Vagina (tissue), 2 donors: ENCODE data around the gene TOMM40.

Experiments used
- POLR2A ChIP-seq, 2 donors: fragments of 450-650 bp; IDR thresholded peaks; one replicate each; pipeline ENCODE4 v1.6.1; 2017; ENCODE audit warnings: antibody characterized with exemption in 2 of 2, mild to moderate bottlenecking in 2 of 2, moderate library complexity in 2 of 2
- TF ChIP-seq, protein P1 (sequence below), 3 experiments: fragments of 450-650 bp in 2 of 3; fragments of 200-600 bp in 1 of 3; sonication (generic) in 1 of 3; IDR thresholded peaks; one replicate each; pipeline ENCODE4 v1.5.1; 2017 to 2019; ENCODE audit warnings: antibody characterized with exemption in 3 of 3, mild to moderate bottlenecking in 2 of 3, moderate library complexity in 2 of 3

DNA sequence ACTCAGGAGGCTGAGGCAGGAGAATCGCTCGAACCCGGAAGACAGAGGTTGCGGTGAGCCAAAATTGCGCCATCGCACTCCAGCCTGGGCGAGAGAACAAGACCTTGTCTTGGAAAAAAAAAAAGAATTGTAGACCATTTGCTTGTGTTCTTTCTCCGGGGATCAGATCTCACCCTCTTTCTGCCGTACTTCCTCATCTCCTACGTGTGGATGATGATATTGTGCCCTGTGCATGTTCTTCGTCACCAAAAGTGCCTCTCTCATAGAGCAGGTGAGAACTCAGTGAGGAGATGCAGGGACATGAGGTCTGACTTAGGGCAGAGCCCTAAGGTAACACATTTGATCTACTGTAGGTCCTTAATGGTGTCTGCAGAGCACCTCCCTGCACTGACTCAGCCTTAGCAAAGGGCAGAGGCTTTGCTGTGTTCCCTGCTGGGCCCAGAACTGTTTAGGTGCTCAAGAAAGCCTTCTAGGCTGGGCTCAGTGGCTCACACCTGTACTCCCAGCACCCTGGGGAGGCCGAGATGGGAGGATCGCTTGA, 56.1 kb downstream of the TOMM40 start:
- TF ChIP-seq, protein P1, sequence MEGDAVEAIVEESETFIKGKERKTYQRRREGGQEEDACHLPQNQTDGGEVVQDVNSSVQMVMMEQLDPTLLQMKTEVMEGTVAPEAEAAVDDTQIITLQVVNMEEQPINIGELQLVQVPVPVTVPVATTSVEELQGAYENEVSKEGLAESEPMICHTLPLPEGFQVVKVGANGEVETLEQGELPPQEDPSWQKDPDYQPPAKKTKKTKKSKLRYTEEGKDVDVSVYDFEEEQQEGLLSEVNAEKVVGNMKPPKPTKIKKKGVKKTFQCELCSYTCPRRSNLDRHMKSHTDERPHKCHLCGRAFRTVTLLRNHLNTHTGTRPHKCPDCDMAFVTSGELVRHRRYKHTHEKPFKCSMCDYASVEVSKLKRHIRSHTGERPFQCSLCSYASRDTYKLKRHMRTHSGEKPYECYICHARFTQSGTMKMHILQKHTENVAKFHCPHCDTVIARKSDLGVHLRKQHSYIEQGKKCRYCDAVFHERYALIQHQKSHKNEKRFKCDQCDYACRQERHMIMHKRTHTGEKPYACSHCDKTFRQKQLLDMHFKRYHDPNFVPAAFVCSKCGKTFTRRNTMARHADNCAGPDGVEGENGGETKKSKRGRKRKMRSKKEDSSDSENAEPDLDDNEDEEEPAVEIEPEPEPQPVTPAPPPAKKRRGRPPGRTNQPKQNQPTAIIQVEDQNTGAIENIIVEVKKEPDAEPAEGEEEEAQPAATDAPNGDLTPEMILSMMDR (IDR thresholded peaks at IDR 0.05), result no peak
- TF ChIP-seq POLR2A (IDR thresholded peaks at IDR 0.05), result no peak
